GM12892 (cell line): ENCODE measurements around the gene NR3C2.

Experiments used
- DNase-seq: peaks from one replicate; pipeline ENCODE4 v3.0.0; 2011; ENCODE audit not compliant: insufficient read length
- FAIRE-seq: peaks from 2 replicates; lab custom pipeline; 2011; peaks lifted over from hg19 to GRCh38; lab: Jason Lieb, UNC
- POLR2A ChIP-seq: IDR thresholded peaks from 2 replicates; pipeline ENCODE4 v1.6.1; 2011; ENCODE audit warnings: low read depth, low read length, control low read depth
- POLR2AphosphoS5 ChIP-seq: IDR thresholded peaks from 2 replicates; pipeline ENCODE4 v1.6.1; 2011; ENCODE audit warnings: low read depth, low read length, control low read depth
- TAF1 ChIP-seq: IDR thresholded peaks from 2 replicates; pipeline ENCODE4 v1.6.1; 2011; ENCODE audit warnings: low read depth, mild to moderate bottlenecking, control low read depth, low read length, borderline replicate concordance

NR3C2 gene

GRCh38 chr4:148240241-148240640 is 202.0 kb downstream of the NR3C2 start:
- DNase-seq: no peak
- TF ChIP-seq POLR2AphosphoS5 (no peak), TAF1 (no peak), POLR2A (no peak)
- FAIRE-seq: no peak

- no peak for FAIRE-seq
- TF ChIP-seq TAF1 (no peak), POLR2A (no peak), POLR2AphosphoS5 (no peak)
These were observed 202.7 kb downstream of the NR3C2 start for GRCh38 chr4:148239494-148239985.

GRCh38 chr4:148238811-148239493 is 203.3 kb downstream of the NR3C2 start:
- DNase-seq: no peak
- no peak for FAIRE-seq
- TF ChIP-seq TAF1 (no peak), POLR2AphosphoS5 (no peak), POLR2A (no peak)

More at GRCh38 chr4:148239494-148239985, 202.7 kb downstream of the NR3C2 start:
- DNase-seq: no peak

- no peak for TF ChIP-seq POLR2AphosphoS5
- no peak for TF ChIP-seq POLR2A
- TF ChIP-seq TAF1: no peak
- FAIRE-seq (no peak), DNase-seq (no peak)
These were observed 204.1 kb downstream of the NR3C2 start for GRCh38 chr4:148238086-148238485.

GRCh38 chr4:148235809-148236208 is 206.4 kb downstream of the NR3C2 start:
- no peak for FAIRE-seq
- TF ChIP-seq POLR2AphosphoS5 (no peak), TAF1 (no peak), POLR2A (no peak)
- DNase-seq: no peak

GRCh38 chr4:148229798-148230197 is 212.4 kb downstream of the NR3C2 start:
- FAIRE-seq: no peak
- DNase-seq: no peak
- TF ChIP-seq TAF1: no peak
- TF ChIP-seq POLR2A: no peak

- no peak for TF ChIP-seq TAF1
- no peak for TF ChIP-seq POLR2A
- TF ChIP-seq POLR2AphosphoS5: no peak
- no peak for DNase-seq
- no peak for FAIRE-seq
These were observed 213.2 kb downstream of the NR3C2 start for GRCh38 chr4:148229028-148229427.

- DNase-seq (no peak), FAIRE-seq (no peak)
- no peak for TF ChIP-seq POLR2AphosphoS5
- TF ChIP-seq TAF1: no peak
- TF ChIP-seq POLR2A: no peak
These were observed 215.1 kb downstream of the NR3C2 start for GRCh38 chr4:148227147-148227546.

- TF ChIP-seq POLR2A (no peak), POLR2AphosphoS5 (no peak), TAF1 (no peak)
- FAIRE-seq: no peak
- DNase-seq: no peak
These were observed 215.9 kb downstream of the NR3C2 start for GRCh38 chr4:148226341-148226740.

GRCh38 chr4:148225639-148226038 is 216.6 kb downstream of the NR3C2 start:
- TF ChIP-seq POLR2A (no peak), POLR2AphosphoS5 (no peak), TAF1 (no peak)
- FAIRE-seq (no peak), DNase-seq (no peak)

- no peak for TF ChIP-seq TAF1
- TF ChIP-seq POLR2AphosphoS5: no peak
- TF ChIP-seq POLR2A: no peak
- FAIRE-seq (no peak), DNase-seq (no peak)
These were observed 217.7 kb downstream of the NR3C2 start for GRCh38 chr4:148224476-148224875.

GRCh38 chr4:148222991-148223660 is 219.1 kb downstream of the NR3C2 start:
- FAIRE-seq (no peak), DNase-seq (no peak)
- TF ChIP-seq POLR2A (no peak), TAF1 (no peak), POLR2AphosphoS5 (no peak)
